ENCODE data around the gene OSBP2.
A peak's percentile ranks its signal among the peaks of the same experiment; 100 is the strongest.

OSBP2 gene

DNA sequence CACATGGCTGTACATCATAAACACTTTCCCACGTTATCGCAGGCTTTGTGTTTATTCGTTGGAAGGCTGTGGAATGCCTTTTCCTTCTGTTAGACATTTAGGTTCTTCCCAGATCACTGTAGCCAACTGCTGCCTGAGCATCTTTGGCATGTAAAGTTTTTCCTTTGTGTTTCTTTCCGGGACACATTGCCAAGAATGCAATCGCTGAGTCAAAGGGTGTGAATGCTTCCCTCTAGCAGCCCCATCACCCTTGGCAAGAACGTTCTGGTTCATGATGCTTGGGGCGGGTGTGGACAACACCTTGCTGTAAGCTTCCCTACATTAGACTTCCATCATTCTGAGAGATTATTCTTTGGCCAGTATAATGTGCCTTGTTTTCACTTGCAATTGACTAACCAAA lies 136.2 kb downstream of the OSBP2 start:
- Histone ChIP-seq H2BK5ac (ENCODE audit: low read depth, low read length, poor library complexity) (no peak overlapping the region), H3K79me2 (ENCODE audit: control insufficient read depth, insufficient read depth, low read length, poor library complexity) (no peaks in the 10 kb centered on the region), H3K4ac (ENCODE audit: low read depth, low read length) (no peak overlapping the region), H3K36me3 (ENCODE audit: control insufficient read depth in 1 of 2, insufficient read depth in 2 of 2, low read length in 2 of 2) (no peaks in the 10 kb centered on the region), H3K18ac (ENCODE audit: low read length) (no peak overlapping the region), H3K14ac (ENCODE audit: low read length) (no peak overlapping the region), H3K4me2 (ENCODE audit: low read length) (no peak overlapping the region), H2BK12ac (ENCODE audit: low read length) (no peak overlapping the region), H3K23ac (ENCODE audit: low read length) (no peak overlapping the region), H3K4me1 (ENCODE audit: control insufficient read depth in 1 of 2, insufficient read depth in 2 of 2, low read length in 2 of 2) (no peaks in the 10 kb centered on the region), H3K4me3 (ENCODE audit: low read depth, low read length) (no peak overlapping the region), H4K8ac (ENCODE audit: low read depth, low read length) (no peak overlapping the region), H3K27ac (ENCODE audit: low read depth, low read length) (no peak overlapping the region), H4K12ac (ENCODE audit: low read depth, low read length) (no peak overlapping the region), H2AK5ac (ENCODE audit: low read length) (no peak overlapping the region), H3K79me1 (ENCODE audit: low read length) (no peaks in the 10 kb centered on the region), H3K9ac (ENCODE audit: low read length) (no peak overlapping the region), H4K91ac (ENCODE audit: low read depth, low read length) (no peak overlapping the region), H3K9me3 (ENCODE audit: insufficient read depth, low read depth, low read length) (no peaks in the 10 kb centered on the region), H3K27me3 (ENCODE audit: insufficient read depth, low read length) (no peaks in the 10 kb centered on the region), H2AFZ (ENCODE audit: insufficient read depth, low read length, poor library complexity) (no peak overlapping the region), H2BK120ac (ENCODE audit: insufficient read depth, low read length, poor library complexity) (no peak overlapping the region)
- peak; percentile 48 to 77 for DNase-seq
- WGBS (ENCODE audit: extremely low coverage, insufficient coverage, insufficient read length) = no CpG with 5 or more reads among the region's 7 CpGs

GRCh38 chr22:30832407-30832987 lies 137.8 kb downstream of the OSBP2 start:
- Histone ChIP-seq H3K27me3 (ENCODE audit: insufficient read depth, low read length) (no peaks in the 10 kb centered on the region), H3K79me2 (ENCODE audit: control insufficient read depth, insufficient read depth, low read length, poor library complexity) (no peaks in the 10 kb centered on the region), H2BK12ac (ENCODE audit: low read length) (no peak overlapping the region), H3K4ac (ENCODE audit: low read depth, low read length) (no peak overlapping the region), H3K23ac (ENCODE audit: low read length) (no peak overlapping the region), H3K9ac (ENCODE audit: low read length) (no peak overlapping the region), H3K27ac (ENCODE audit: low read depth, low read length) (no peak overlapping the region), H3K79me1 (ENCODE audit: low read length) (no peaks in the 10 kb centered on the region), H4K91ac (ENCODE audit: low read depth, low read length) (no peak overlapping the region), H4K8ac (ENCODE audit: low read depth, low read length) (no peak overlapping the region), H3K14ac (ENCODE audit: low read length) (no peak overlapping the region), H2BK5ac (ENCODE audit: low read depth, low read length, poor library complexity) (no peak overlapping the region), H3K18ac (ENCODE audit: low read length) (no peak overlapping the region), H2AK5ac (ENCODE audit: low read length) (no peak overlapping the region), H3K4me1 (ENCODE audit: control insufficient read depth in 1 of 2, insufficient read depth in 2 of 2, low read length in 2 of 2) (no peaks in the 10 kb centered on the region), H2AFZ (ENCODE audit: insufficient read depth, low read length, poor library complexity) (no peak overlapping the region), H3K9me3 (ENCODE audit: insufficient read depth, low read depth, low read length) (no peaks in the 10 kb centered on the region), H4K12ac (ENCODE audit: low read depth, low read length) (no peak overlapping the region), H2BK120ac (ENCODE audit: insufficient read depth, low read length, poor library complexity) (no peak overlapping the region), H3K4me2 (ENCODE audit: low read length) (no peak overlapping the region), H3K36me3 (ENCODE audit: control insufficient read depth in 1 of 2, insufficient read depth in 2 of 2, low read length in 2 of 2) (no peaks in the 10 kb centered on the region), H3K4me3 (ENCODE audit: low read depth, low read length) (no peak overlapping the region)
- no CpG with 5 or more reads among the region's 6 CpGs for WGBS (ENCODE audit: extremely low coverage, insufficient coverage, insufficient read length)
- DNase-seq = no peak

GRCh38 chr22:30833322-30833721 lies 138.6 kb downstream of the OSBP2 start:
- no peak overlapping the region for H3K4me2 ChIP-seq (ENCODE audit: low read length)
- no peak overlapping the region for H2BK5ac ChIP-seq (ENCODE audit: low read depth, low read length, poor library complexity)
- H2AK5ac ChIP-seq (ENCODE audit: low read length) = no peak overlapping the region
- H3K79me1 ChIP-seq (ENCODE audit: low read length) = no peaks in the 10 kb centered on the region
- no peaks in the 10 kb centered on the region for H3K79me2 ChIP-seq (ENCODE audit: control insufficient read depth, insufficient read depth, low read length, poor library complexity)
- H4K91ac ChIP-seq (ENCODE audit: low read depth, low read length) = no peak overlapping the region
- H4K8ac ChIP-seq (ENCODE audit: low read depth, low read length) = no peak overlapping the region
- H3K4me1 ChIP-seq (ENCODE audit: control insufficient read depth in 1 of 2, insufficient read depth in 2 of 2, low read length in 2 of 2) = no peaks in the 10 kb centered on the region
- H3K18ac ChIP-seq (ENCODE audit: low read length) = no peak overlapping the region
- H3K14ac ChIP-seq (ENCODE audit: low read length) = no peak overlapping the region
- no peaks in the 10 kb centered on the region for H3K9me3 ChIP-seq (ENCODE audit: insufficient read depth, low read depth, low read length)
- H3K23ac ChIP-seq (ENCODE audit: low read length) = no peak overlapping the region
- no peak overlapping the region for H2BK12ac ChIP-seq (ENCODE audit: low read length)
- no peak overlapping the region for H3K4ac ChIP-seq (ENCODE audit: low read depth, low read length)
- DNase-seq = no peak
- H3K4me3 ChIP-seq (ENCODE audit: low read depth, low read length) = no peak overlapping the region
- WGBS (ENCODE audit: extremely low coverage, insufficient coverage, insufficient read length) = no CpG with 5 or more reads among the region's 2 CpGs
- no peaks in the 10 kb centered on the region for H3K36me3 ChIP-seq (ENCODE audit: control insufficient read depth in 1 of 2, insufficient read depth in 2 of 2, low read length in 2 of 2)
- H4K12ac ChIP-seq (ENCODE audit: low read depth, low read length) = no peak overlapping the region
- no peak overlapping the region for H2BK120ac ChIP-seq (ENCODE audit: insufficient read depth, low read length, poor library complexity)
- no peak overlapping the region for H3K27ac ChIP-seq (ENCODE audit: low read depth, low read length)
- no peak overlapping the region for H3K9ac ChIP-seq (ENCODE audit: low read length)
- no peaks in the 10 kb centered on the region for H3K27me3 ChIP-seq (ENCODE audit: insufficient read depth, low read length)
- no peak overlapping the region for H2AFZ ChIP-seq (ENCODE audit: insufficient read depth, low read length, poor library complexity)

DNA sequence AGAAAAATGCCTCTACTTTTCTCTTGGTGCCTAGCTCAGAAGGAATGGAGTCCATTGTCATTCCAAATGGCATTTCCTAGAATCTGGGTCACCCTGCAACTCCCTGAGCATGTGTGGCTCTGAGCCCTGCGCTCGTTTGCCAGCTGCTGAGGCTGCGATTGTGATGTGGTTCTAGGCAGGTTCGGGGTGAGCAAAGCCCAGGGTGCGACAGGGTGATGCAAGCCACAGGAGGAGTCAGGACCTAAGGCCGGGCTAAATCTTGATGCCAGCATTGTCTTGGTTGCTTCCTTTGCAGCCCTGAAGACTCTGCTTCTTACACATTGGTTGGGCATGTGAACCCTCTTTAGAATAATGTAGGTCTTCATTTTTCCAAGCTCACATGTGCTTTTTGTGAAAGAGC lies 142.9 kb downstream of the OSBP2 start:
- H3K9ac ChIP-seq (ENCODE audit: low read length) = no peak overlapping the region
- no peak overlapping the region for H2BK12ac ChIP-seq (ENCODE audit: low read length)
- no peak overlapping the region for H4K8ac ChIP-seq (ENCODE audit: low read depth, low read length)
- no peak overlapping the region for H4K12ac ChIP-seq (ENCODE audit: low read depth, low read length)
- H2BK5ac ChIP-seq (ENCODE audit: low read depth, low read length, poor library complexity) = no peak overlapping the region
- no peak overlapping the region for H2AFZ ChIP-seq (ENCODE audit: insufficient read depth, low read length, poor library complexity)
- no peaks in the 10 kb centered on the region for H3K4me1 ChIP-seq (ENCODE audit: control insufficient read depth in 1 of 2, insufficient read depth in 2 of 2, low read length in 2 of 2)
- H3K4ac ChIP-seq (ENCODE audit: low read depth, low read length) = no peak overlapping the region
- no peak overlapping the region for H2AK5ac ChIP-seq (ENCODE audit: low read length)
- DNase-seq = no peak
- no peak overlapping the region for H2BK120ac ChIP-seq (ENCODE audit: insufficient read depth, low read length, poor library complexity)
- no peak overlapping the region for H3K27ac ChIP-seq (ENCODE audit: low read depth, low read length)
- no CpG with 5 or more reads among the region's 6 CpGs for WGBS (ENCODE audit: extremely low coverage, insufficient coverage, insufficient read length)
- no peaks in the 10 kb centered on the region for H3K9me3 ChIP-seq (ENCODE audit: insufficient read depth, low read depth, low read length)
- no peak overlapping the region for H3K23ac ChIP-seq (ENCODE audit: low read length)
- no peak overlapping the region for H3K18ac ChIP-seq (ENCODE audit: low read length)
- H3K79me1 ChIP-seq (ENCODE audit: low read length) = no peaks in the 10 kb centered on the region
- H4K91ac ChIP-seq (ENCODE audit: low read depth, low read length) = no peak overlapping the region
- H3K27me3 ChIP-seq (ENCODE audit: insufficient read depth, low read length) = no peaks in the 10 kb centered on the region
- no peaks in the 10 kb centered on the region for H3K36me3 ChIP-seq (ENCODE audit: control insufficient read depth in 1 of 2, insufficient read depth in 2 of 2, low read length in 2 of 2)
- no peak overlapping the region for H3K14ac ChIP-seq (ENCODE audit: low read length)
- H3K4me2 ChIP-seq (ENCODE audit: low read length) = no peak overlapping the region
- H3K4me3 ChIP-seq (ENCODE audit: low read depth, low read length) = no peak overlapping the region
- H3K79me2 ChIP-seq (ENCODE audit: control insufficient read depth, insufficient read depth, low read length, poor library complexity) = no peaks in the 10 kb centered on the region
